HepG2 (cell line): ENCODE measurements around the gene LRRC28. TPM values are rescaled to one million over a fixed set of nuclear protein-coding genes. Genes with fewer than 3 reads are reported as not detected.
"Not testable (repeated sequence)": the region's sequence is repeated elsewhere in the genome, so short reads cannot be mapped to it uniquely, and the experiment has no call there.

Source experiments
- ATAC-seq: fragments of 200-7000 bp; cut with Tn5 transposase; 3 replicates; pipeline ENCODE4 v1.9.1; 2020; ENCODE audit warnings: mild to moderate bottlenecking, moderate library complexity
- BruUV-seq: library from RNA; stranded (reverse); fragments of 400-500 nt; replicated peaks from 2 replicates; lab custom pipeline; 2021; lab: Mats Ljungman, UMichigan
- CTCF ChIA-PET: fragments of 300-600 bp; formaldehyde crosslinking; extraction: SDS; loops from one replicate; lab custom pipeline; 2021; ENCODE audit warnings: low total read pairs, inconsistent platforms, low intra/inter-chr PET ratio; lab: Yijun Ruan, JAX
- POLR2A ChIA-PET: fragments of 350-600 bp; sonication (Branson Sonifier 250); formaldehyde crosslinking; loops from one replicate; lab custom pipeline; 2020; ENCODE audit warnings: antibody characterized with exemption, inconsistent platforms; lab: Yijun Ruan, JAX
- DNase-seq: peaks from one replicate; pipeline ENCODE4 v3.0.0-alpha.2; 2015; ENCODE audit warnings: low spot score
- FAIRE-seq: peaks from 3 replicates; lab custom pipeline; 2011; peaks lifted over from hg19 to GRCh38; lab: Jason Lieb, UNC
- H2AFZ ChIP-seq: one replicate; pipeline ENCODE4 v1.6.1; 2011; ENCODE audit warnings: low read length, inconsistent platforms
- H3K27ac ChIP-seq: fragments of 300-600 bp; 3 replicates; pipeline ENCODE4 v1.8.0; 2011; ENCODE audit warnings: mixed run types, mild to moderate bottlenecking, mixed read lengths, low read length, inconsistent platforms; ENCODE audit not compliant: insufficient read depth; ENCODE audit errors: extremely low read length
- H3K27me3 ChIP-seq, 2 experiments: fragments of 200-600 bp in 1 of 2; 2 replicates in 1 of 2; 3 replicates in 1 of 2; pipeline versions ENCODE4 v1.6.0 to v1.8.0; 2011; ENCODE audit warnings: low read length in 2 of 2, mild to moderate bottlenecking in 2 of 2, moderate library complexity in 2 of 2, inconsistent platforms in 1 of 2; ENCODE audit not compliant: insufficient read depth in 2 of 2, control insufficient read depth in 1 of 2
- H3K36me3 ChIP-seq, 2 experiments: fragments of 200-600 bp in 1 of 2; replicated peaks in 1 of 2; 2 replicates in 1 of 2; 3 replicates in 1 of 2; pipeline versions ENCODE4 v1.5.1 to v1.8.0; 2011; ENCODE audit warnings: low read length in 2 of 2, inconsistent platforms in 1 of 2; ENCODE audit not compliant: insufficient read depth in 2 of 2, control insufficient read depth in 1 of 2
- H3K4me1 ChIP-seq: 2 replicates; pipeline ENCODE4 v1.5.1; 2012; ENCODE audit warnings: low read length, inconsistent platforms; ENCODE audit not compliant: insufficient read depth
- H3K4me2 ChIP-seq: 2 replicates; pipeline ENCODE4 v1.6.0; 2011; ENCODE audit warnings: low read depth, low read length, inconsistent platforms
- H3K4me3 ChIP-seq, 3 experiments: fragments of 200-600 bp in 1 of 3; sonication (generic), shearing (Covaris generic) in 1 of 3; replicated peaks in 1 of 3; 2 replicates each; pipeline ENCODE4 v1.5.1; 2011 to 2016; ENCODE audit warnings: low read length in 3 of 3, inconsistent platforms in 2 of 3, low read depth in 2 of 3, mild to moderate bottlenecking in 2 of 3, control low read depth in 1 of 3, mixed read lengths in 1 of 3; ENCODE audit not compliant: insufficient read depth in 1 of 3
- H3K79me2 ChIP-seq: one replicate; pipeline ENCODE4 v1.6.1; 2011; ENCODE audit warnings: low read length, inconsistent platforms; ENCODE audit not compliant: insufficient read depth
- H3K9ac ChIP-seq: 2 replicates; pipeline ENCODE4 v1.6.0; 2011; ENCODE audit warnings: mild to moderate bottlenecking, low read depth, low read length, inconsistent platforms; ENCODE audit not compliant: insufficient read depth
- H3K9me3 ChIP-seq: 2 replicates; pipeline ENCODE4 v1.5.1; 2012; ENCODE audit warnings: mild to moderate bottlenecking, low read length
- H4K20me1 ChIP-seq: 2 replicates; pipeline ENCODE4 v1.6.0; 2011; ENCODE audit warnings: inconsistent platforms, mild to moderate bottlenecking, low read length, moderate library complexity; ENCODE audit not compliant: insufficient read depth
- ELF4 ChIP-seq: sonication (generic); formaldehyde crosslinking; IDR thresholded peaks from 2 replicates; pipeline ENCODE4 v1.5.0; 2020; ENCODE audit warnings: missing genetic modification reagents, mild to moderate bottlenecking, moderate library complexity, borderline replicate concordance
- HDAC6 ChIP-seq: fragments of 200-600 bp; sonication (generic); IDR thresholded peaks from 2 replicates; pipeline ENCODE4 v1.7.0; 2017; ENCODE audit warnings: mild to moderate bottlenecking, antibody characterized with exemption, low read length, low read depth
- ISX ChIP-seq: sonication (generic); formaldehyde crosslinking; conservative IDR thresholded peaks from 2 replicates; pipeline ENCODE4 v1.5.0; 2020; ENCODE audit warnings: missing genetic modification reagents
- KDM2A ChIP-seq: sonication (generic); formaldehyde crosslinking; IDR thresholded peaks from 2 replicates; pipeline ENCODE4 v1.4.0; 2020; ENCODE audit warnings: low read depth, missing genetic modification reagents, borderline replicate concordance
- NFYB ChIP-seq: sonication (generic); formaldehyde crosslinking; IDR thresholded peaks from 2 replicates; pipeline ENCODE4 v1.4.0; 2020; ENCODE audit warnings: missing genetic modification reagents
- ZFP36L2 ChIP-seq: sonication (generic); formaldehyde crosslinking; IDR thresholded peaks from 2 replicates; pipeline ENCODE4 v1.4.0; 2020; ENCODE audit warnings: missing genetic modification reagents
- ZNF883 ChIP-seq: sonication (generic); formaldehyde crosslinking; IDR thresholded peaks from 2 replicates; pipeline ENCODE4 v1.5.1; 2020; ENCODE audit warnings: mild to moderate bottlenecking, missing genetic modification reagents; ENCODE audit errors: not compliant biosample characterization
- WGBS: methylation state at CpG from one replicate; pipeline ENCODE4 v1.1.6; 2017; ENCODE audit warnings: low lambda C conversion rate; 5-methylcytosine and 5-hydroxymethylcytosine counted together
- in situ Hi-C: cut with HindIII; loops from 2 replicates; pipeline ENCODE4 v1.10.0; 2017; ENCODE audit warnings: low pct_unique_long_range_greater_than_20kb; ENCODE audit not compliant: extremely low pct_ligation_motif_present
- intact Hi-C: fragments of 100-400 bp; cut with micrococcal nuclease; formaldehyde crosslinking; loops from one replicate; pipeline ENCODE4 v1.10.0; 2022; ENCODE audit not compliant: unreplicated experiment
- polyA plus RNA-seq, 8 experiments: library from polyadenylated mRNA; depleted of rRNA in 3 of 8; stranded (reverse) in 7 of 8; unstranded in 1 of 8; fragments of >200 nt; fragmentation: Illumina TruSeq in 4 of 8; extraction: Trizol in 4 of 8; gene quantifications; 2 replicates each; pipeline versions ENCODE4 v1.2.1 to v1.2.3, GENCODE V29; 2011 to 2016; ENCODE audit warnings: low read depth in 4 of 8, missing spikeins in 1 of 8, mixed read lengths in 1 of 8; ENCODE audit not compliant: insufficient read depth in 1 of 8
- total RNA-seq, 5 experiments: library from RNA; depleted of rRNA; stranded (reverse); fragments of >200 nt; fragmentation: Illumina TruSeq; extraction: Trizol; gene quantifications; 2 replicates each; pipeline ENCODE4 v1.2.3, GENCODE V29; 2016; ENCODE audit warnings: low read depth in 1 of 5
- TF ChIP-seq, protein P1 (sequence below): sonication (generic); formaldehyde crosslinking; IDR thresholded peaks from 2 replicates; pipeline ENCODE4 v1.5.1; 2020; ENCODE audit warnings: mild to moderate bottlenecking, missing genetic modification reagents
- TF ChIP-seq, protein P2 (sequence below): sonication (generic); formaldehyde crosslinking; IDR thresholded peaks from 2 replicates; pipeline ENCODE4 v1.5.0; 2020; ENCODE audit warnings: mild to moderate bottlenecking, missing genetic modification reagents

The LRRC28 gene
- total and polyA plus RNA-seq, 2 of the 13 experiments (the other 11 are each of a cell fraction or from before 2014, with no cell fraction given), result 17.5 to 21.3 TPM

DNA sequence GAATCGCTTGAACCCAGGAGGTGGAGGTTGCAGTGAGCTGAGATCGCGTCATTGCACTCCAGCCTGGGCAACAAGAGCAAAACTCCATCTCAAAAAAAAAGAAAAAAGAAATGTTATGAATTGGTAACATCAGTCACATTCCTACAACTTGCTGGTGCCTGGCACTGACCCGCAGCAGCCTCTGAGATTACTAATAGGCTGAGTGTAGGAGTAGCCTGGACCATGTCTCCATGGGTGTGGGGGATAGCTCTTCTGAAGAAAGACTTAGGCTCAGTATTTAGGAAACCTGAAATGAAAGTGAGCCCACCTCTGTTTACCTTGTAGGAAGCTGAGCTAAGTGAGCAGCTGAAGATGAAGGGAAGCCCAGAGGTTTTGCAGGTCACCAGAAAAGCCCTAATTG is 148.3 kb downstream of the LRRC28 start:
- ChIA-PET CTCF (no interaction called here), POLR2A (no interaction called here)
- intact Hi-C loops (loop anchor here (10.0 kb wide), 1 partner anchor 105 kb away; no protein-coding TSS in a partner anchor), in situ Hi-C loops (loop anchor here (25.0 kb wide), 1 partner anchor 313 kb away; no protein-coding TSS in a partner anchor)
- Histone ChIP-seq H3K4me1 (peaks cover 45% of the 10 kb centered on the region), H3K27me3 (no peaks in the 10 kb centered on the region), H4K20me1 (no peaks in the 10 kb centered on the region), H3K4me3 (no peak overlapping the region), H3K27ac (no peak overlapping the region), H3K9me3 (no peaks in the 10 kb centered on the region), H2AFZ (no peak overlapping the region), H3K36me3 (no peaks in the 10 kb centered on the region), H3K4me2 (no peak overlapping the region), H3K9ac (no peak overlapping the region), H3K79me2 (no peaks in the 10 kb centered on the region)
- BruUV-seq, result no TSS peak
- whole genome bisulfite sequencing, result 99% methylated on average over 4 of the region's 4 CpGs
- DNase-seq (no peak), FAIRE-seq (no peak), ATAC-seq (no peak)
- no peak for TF ChIP-seq NFYB (CRISPR knock-in tag)
- TF ChIP-seq ZFP36L2, result no peak
- TF ChIP-seq, protein P1, sequence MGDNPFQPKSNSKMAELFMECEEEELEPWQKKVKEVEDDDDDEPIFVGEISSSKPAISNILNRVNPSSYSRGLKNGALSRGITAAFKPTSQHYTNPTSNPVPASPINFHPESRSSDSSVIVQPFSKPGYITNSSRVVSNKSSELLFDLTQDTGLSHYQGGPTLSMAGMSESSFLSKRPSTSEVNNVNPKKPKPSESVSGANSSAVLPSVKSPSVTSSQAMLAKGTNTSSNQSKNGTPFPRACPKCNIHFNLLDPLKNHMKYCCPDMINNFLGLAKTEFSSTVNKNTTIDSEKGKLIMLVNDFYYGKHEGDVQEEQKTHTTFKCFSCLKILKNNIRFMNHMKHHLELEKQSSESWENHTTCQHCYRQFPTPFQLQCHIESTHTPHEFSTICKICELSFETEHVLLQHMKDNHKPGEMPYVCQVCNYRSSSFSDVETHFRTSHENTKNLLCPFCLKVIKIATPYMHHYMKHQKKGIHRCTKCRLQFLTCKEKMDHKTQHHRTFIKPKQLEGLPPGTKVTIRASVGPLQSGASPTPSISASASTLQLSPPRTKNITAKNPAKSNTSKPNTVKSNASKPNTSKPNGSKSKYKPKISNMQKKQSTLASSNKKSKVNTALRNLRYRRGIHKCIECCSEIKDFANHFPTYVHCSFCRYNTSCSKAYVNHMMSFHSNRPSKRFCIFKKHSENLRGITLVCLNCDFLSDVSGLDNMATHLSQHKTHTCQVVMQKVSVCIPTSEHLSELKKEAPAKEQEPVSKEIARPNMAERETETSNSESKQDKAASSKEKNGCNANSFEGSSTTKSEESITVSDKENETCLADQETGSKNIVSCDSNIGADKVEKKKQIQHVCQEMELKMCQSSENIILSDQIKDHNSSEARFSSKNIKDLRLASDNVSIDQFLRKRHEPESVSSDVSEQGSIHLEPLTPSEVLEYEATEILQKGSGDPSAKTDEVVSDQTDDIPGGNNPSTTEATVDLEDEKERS, result no peak
- no peak for TF ChIP-seq ZNF883 (CRISPR knock-in tag)
- no peak for TF ChIP-seq ISX (CRISPR knock-in tag)
- no peak for TF ChIP-seq HDAC6
- TF ChIP-seq, protein P2, sequence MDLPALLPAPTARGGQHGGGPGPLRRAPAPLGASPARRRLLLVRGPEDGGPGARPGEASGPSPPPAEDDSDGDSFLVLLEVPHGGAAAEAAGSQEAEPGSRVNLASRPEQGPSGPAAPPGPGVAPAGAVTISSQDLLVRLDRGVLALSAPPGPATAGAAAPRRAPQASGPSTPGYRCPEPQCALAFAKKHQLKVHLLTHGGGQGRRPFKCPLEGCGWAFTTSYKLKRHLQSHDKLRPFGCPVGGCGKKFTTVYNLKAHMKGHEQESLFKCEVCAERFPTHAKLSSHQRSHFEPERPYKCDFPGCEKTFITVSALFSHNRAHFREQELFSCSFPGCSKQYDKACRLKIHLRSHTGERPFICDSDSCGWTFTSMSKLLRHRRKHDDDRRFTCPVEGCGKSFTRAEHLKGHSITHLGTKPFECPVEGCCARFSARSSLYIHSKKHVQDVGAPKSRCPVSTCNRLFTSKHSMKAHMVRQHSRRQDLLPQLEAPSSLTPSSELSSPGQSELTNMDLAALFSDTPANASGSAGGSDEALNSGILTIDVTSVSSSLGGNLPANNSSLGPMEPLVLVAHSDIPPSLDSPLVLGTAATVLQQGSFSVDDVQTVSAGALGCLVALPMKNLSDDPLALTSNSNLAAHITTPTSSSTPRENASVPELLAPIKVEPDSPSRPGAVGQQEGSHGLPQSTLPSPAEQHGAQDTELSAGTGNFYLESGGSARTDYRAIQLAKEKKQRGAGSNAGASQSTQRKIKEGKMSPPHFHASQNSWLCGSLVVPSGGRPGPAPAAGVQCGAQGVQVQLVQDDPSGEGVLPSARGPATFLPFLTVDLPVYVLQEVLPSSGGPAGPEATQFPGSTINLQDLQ, result no peak
- TF ChIP-seq KDM2A (CRISPR knock-in tag), result no peak
- TF ChIP-seq ELF4, result no peak

DNA sequence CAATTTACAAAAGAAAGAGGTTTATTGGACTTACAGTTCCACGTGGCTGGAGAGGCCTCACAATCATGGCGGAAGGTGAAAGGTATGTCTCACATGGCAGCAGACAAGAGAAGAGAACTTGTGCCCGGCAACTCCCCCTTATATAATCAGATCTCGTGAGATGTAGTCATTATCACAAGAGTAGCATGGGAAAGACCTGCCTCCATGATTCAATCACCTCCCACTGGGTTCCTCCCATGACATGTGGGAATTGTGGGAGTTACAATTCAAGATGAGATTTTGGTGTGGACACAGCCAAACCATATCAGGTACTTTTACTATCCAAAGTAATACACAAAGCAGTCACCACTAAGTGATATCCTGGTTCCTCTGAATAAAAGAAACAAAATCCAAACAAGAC is 149.9 kb downstream of the LRRC28 start:
- H3K4me3 ChIP-seq, H3K79me2 ChIP-seq, BruUV-seq, POLR2A ChIA-PET, ATAC-seq, H4K20me1 ChIP-seq, H3K36me3 ChIP-seq, H3K27ac ChIP-seq, H3K4me2 ChIP-seq, CTCF ChIA-PET, H2AFZ ChIP-seq, H3K9ac ChIP-seq, FAIRE-seq, H3K9me3 ChIP-seq, H3K27me3 ChIP-seq, DNase-seq: not testable (repeated sequence)
- in situ Hi-C loops, result loop anchor here (25.0 kb wide), 1 partner anchor 311 kb away; no protein-coding TSS in a partner anchor
- H3K4me1 ChIP-seq, result peaks cover 56% of the 10 kb centered on the region
- intact Hi-C loops, result loop anchor here (10.0 kb wide), 1 partner anchor 104 kb away; no protein-coding TSS in a partner anchor
- WGBS, result 89% methylated on average over 4 of the region's 4 CpGs
